ENCODE measurements around the gene RAPSN.

The RAPSN gene

DNA sequence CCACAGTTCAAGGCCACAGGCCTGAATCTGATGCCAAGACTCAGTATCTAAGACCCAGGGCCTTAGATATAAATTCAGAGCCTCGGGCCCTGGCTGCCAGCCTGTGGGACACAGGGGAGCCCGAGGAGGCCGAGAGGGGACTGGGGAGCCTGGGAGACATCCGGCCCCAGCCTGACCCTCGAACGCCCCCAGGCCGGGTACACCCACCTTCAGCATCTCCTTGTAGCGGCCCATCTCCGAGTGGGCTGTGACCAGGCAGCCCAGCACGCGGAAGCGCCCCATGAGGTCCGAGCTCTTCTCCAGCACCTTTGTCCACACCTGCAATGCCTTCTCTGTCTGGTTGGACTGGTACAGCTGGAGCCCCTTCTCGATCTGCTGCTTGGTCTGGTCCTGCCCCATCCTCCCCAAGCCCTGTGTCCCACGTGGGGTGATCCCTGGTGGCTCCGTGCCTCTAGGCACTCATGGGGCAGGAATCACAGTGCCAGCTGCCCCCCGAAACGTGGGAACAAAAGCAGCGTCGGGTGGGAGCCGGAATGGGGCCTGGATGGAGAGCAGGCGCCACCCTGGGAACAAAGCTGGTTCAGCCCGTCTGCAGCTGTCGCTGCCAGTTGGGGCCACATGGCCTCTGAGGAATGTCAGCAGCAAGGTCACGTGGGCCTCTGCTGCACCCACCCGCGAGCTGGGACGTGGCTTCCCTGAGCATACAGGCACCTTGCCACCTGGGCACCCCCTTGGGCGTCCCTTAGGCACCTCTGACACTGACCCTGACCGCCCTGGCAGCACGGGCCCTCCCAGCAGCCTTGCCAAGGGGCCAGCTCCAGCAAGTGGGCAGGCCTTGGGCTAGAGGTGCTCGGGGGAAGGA lies at the start of gene RAPSN:
RAPSN (minus strand) TSS at position 571 of the 862 bp plus-strand sequence; CDS start at position 399, 172 bp downstream.
- DNase-seq (ENCODE audit: low spot score) = no peak

DNA sequence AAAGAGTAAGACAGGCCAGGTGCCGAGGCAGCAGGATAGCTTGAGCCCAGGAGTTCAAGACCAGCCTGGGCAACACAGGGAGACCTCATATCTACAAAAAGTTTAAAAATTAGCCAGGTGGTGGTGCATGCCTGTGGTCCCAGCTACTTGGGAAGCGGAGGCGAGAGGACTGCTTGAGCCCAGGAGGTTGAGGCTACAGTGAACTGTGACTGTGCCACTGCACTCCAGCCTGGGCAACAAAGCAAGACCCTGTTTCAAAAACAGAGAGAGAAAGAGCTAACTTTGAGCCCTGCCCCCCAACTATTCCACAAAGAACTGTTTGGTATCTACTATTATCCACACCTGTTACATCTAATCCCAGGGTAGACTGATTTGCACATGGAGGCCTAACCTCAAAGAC lies 49.2 kb upstream of the RAPSN start:
- no peak for DNase-seq (ENCODE audit: low spot score)

DNA sequence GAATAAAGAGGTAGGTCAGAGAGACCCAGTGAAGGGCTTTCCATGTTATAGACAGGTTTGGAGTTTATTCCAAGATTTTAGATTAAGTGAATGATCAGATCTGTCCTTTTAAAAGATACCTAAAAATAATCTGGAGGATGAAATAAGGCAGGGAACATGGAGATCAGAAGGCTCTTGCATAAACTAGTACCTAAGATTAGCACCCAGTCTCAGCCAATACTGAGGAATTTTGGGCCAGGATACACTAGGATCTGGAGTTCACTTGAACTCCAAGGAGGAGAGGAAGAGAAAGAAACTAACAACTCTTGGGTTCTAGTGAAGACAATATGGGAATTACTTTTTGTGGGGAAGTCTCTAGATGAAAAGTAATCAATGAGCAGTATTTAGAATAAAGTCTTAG lies 47.9 kb upstream of the RAPSN start:
- DNase-seq (ENCODE audit: low spot score) = no peak

DNA sequence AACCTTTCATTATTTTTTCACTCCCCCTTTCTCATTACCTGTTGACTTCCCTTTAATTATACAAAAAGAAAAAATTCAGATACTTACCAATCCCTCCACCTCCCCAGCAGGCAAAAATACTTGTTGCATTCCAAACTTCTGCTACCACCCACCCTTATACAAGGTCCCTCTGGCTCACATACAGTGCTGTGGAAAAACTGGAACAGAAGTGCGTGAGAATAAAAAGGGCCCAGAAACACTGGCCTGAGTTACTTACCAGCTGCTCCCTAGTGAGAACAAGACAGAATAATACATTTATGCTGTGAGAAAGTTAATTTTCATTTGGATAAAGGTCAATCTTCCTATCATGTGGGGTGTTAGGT lies 46.9 kb upstream of the RAPSN start:
- DNase-seq (ENCODE audit: low spot score) = no peak

DNA sequence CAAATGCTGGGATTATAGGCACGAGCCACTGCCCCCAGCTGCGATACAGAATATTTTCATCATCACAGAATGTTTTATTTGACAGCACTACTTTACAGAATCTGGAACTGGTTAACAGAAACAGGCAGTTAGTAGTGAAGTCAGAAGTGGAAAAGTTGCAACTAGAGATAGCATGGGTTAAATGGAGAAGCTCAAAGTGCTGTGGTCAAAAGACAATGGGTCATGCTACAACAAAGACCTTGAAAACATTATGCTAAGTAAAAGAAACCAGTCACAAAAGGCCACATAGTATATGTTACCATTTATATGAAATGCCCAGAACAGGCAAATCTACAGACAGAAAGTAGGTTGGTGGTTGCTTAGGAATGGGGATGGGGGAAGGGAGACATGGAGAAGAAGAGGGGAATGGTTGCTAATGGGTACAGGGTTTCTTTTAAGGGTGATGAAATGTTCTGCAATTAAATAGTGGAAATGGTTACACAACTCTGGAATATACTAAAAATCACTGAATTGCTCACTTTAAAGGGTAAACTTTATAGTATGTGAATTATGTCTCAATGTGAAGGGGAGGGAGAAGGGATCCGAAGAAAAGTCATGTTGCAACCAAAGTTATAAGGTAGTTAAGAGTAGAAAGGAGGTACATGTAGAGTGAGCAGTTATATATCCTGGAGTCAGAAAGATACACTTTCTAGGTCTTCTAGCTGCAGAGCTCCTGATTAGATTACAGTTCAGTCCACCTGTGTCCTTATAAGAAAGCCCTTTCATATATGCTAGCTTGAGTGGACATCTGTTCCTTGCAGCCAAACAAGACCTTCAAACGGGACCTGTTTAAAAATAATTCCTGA lies 46.3 kb upstream of the RAPSN start:
- DNase-seq (ENCODE audit: low spot score) = no peak

DNA sequence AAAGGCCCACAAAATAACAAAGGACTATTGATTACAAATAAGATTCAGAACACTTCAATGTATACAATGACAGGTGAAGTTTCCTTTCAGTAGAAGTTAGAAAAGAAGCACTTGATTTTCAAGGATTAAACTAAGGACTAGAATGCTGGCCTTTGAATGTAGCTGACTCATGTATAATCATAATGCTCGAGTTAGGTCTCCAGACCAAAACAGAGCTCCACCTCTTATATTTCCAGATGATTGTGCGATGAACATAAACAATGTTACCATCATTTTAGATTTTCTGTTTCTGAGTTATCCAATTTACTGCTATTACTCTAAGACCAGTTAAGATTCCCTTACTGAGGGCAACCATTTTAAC lies 40.4 kb upstream of the RAPSN start:
- no peak for DNase-seq (ENCODE audit: low spot score)

DNA sequence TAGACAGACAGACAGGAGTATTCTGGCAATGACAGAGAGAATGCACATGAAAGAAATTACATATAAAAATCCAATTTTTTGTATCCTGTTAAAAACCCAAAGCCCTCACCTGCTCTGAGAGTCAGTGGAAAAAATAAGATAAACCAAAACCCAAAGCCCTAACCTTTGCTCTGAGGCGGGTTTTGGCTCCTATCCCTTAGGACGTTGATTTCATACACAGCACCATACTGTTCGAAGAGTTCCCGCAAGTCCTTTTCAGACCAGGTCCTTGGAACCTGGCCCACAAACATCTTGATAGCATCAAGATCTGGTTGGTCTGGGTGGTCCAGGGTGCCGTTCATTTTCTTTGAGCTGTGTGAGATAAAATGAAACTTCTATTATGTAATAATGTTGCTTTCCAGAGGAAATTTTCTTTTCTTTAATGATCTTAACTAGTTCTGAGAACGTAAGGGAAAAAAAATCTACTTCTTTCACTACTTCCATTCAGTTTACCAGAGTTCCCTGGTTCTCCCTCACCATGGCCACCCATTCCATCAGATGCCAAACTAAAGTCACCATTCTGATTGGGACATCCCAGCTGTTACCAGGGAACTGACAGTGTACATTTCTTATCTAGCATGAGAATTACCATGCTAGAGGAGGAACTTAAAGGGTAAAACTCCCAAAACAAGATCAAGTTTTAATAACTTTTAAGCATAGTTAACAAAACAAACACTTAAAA lies 39.9 kb upstream of the RAPSN start:
- no peak for DNase-seq (ENCODE audit: low spot score)

DNA sequence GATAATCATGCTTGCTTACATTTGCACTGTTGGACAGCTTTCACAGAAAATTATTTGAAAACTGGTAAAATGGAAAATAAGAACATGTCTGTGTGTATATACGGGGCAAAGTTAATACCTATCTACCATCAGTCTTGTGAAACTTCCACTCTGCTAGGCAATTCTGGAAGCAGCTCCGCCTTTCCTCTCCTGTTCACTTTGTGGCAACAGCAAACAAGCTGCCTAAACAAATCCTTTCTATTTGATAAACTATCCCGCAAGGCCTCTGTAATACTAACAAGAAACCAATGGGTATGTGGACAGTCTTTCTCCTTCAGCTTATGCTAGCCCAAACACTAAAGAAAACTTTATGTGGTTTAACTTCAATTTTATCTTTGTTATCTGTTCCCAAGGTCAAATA lies 39.2 kb upstream of the RAPSN start:
- DNase-seq (ENCODE audit: low spot score) = no peak

DNA sequence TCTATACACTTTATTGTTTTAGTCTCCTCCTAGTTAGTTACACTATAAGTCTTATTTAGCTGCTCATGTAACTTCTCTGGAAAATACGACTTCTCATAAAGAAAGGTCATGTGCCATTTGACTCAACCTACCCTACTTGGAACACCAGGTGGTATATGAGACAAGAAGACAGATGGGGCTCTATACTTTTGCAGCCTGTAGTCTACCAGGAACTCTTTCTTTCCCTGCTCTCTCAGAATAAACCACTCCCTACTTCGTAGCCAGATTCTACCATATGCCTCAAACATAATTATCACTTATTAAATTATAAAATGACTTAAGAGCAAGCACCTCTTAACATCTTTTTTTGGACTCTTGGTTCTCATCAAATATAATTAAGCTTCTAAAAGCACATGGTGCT lies 38.5 kb upstream of the RAPSN start:
- DNase-seq (ENCODE audit: low spot score) = no peak

DNA sequence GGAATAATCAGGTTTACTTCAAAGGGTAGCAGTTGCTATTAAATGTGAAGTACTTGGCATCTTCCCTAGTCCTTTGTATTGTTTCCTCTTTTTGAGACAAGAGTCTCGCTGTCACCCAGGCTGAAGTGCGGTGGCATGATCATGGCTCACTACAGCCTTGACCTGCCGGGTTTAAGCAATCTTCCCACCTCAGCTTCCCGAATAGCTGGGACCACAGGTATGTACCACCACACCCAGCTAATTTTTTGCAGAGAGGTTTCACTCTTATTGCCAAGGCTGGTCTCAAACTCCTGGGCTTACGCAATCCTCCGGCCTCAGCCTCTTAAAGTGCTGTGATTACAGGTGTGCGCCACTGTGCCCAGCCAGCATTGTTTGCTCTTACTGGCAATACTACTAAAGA lies 36.2 kb upstream of the RAPSN start:
- DNase-seq (ENCODE audit: low spot score) = no peak

DNA sequence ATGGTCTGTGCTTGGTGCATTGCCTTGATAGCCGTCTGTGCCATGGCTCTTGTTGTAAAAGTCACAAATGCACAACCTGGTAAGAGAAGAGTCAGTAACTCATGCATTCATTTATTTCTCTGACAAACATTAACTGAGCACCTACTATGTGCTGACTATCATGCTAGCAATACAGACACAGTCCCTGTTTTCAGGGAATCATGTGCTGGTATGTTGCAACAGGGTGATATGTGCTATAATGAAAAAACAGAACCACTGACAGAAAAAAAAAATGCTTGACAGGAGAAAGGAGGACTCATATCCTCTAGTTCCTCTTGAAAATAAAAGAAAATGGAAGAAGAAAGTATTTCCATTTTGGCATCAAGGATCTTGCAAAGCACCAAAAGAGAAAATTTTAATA lies 34.5 kb upstream of the RAPSN start:
- no peak for DNase-seq (ENCODE audit: low spot score)

DNA sequence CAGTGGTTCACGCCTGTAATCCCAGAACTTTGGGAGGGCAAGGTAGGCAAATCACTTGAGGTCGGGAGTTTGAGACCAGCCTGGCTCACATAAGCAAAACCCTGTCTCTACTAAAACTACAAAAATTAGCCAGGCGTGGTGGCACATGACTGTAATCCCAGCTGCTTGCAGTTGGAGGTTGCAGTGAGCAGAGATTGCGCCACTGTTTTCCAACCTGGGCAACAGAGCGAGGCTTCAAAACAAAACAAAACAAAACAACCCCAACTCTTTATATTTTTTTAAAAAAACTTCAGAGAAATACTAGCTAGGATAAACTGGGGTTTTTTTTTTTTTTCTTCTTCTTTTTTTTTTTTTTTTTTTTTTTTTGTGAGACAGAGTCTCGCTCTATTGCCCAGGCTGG lies 31.8 kb upstream of the RAPSN start:
- DNase-seq (ENCODE audit: low spot score) = no peak

DNA sequence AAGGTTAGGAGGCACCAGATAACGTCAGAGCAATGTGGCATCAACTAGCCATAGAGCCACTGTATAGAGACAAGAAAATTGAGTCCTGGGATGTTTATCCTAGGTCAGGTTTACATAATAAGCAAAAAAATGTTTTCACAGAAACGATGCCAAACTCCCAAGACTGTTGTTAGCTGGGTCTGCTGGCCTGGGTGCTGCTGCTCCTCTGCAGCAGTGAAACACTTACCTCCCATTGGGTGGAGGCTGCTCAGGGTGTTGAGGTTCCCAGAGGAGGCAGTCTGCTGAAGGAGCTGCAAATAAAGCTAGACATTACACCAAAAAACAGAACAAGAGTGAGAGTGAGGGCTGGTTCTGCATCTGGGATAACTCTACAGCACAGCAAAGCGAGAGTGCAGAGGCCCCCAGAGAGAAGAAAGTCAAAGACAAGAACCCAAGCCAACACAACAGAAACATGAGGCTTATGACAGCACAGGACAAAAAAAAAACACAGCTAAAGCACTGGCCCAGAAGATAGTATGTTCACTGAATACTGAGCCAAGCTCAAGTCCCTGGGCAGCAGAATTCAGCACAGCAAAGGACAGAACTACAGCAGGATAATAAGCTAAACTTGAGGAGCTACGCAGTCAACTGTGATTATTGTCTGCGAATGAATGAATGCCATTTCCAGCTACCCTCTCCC lies 29.9 kb upstream of the RAPSN start:
- DNase-seq (ENCODE audit: low spot score) = no peak

DNA sequence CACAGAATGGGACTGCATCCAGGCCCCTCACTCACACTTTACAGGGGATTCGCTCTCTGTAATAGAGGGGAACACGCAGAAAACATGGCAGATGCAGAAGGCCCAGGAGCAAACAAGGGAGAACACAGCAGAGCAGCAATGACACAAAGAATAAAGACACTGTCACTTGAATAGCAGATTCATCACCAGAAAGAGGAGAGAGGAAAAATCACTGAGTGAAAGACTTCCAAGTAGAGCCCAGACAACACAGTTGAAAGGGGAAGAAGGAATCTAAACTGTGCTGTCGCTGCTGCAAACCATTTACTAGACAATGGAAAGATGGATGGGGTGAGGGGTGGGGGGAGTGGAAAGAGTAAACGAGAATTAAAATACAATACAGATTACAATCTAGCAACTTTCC lies 28.8 kb upstream of the RAPSN start:
- DNase-seq (ENCODE audit: low spot score) = no peak

DNA sequence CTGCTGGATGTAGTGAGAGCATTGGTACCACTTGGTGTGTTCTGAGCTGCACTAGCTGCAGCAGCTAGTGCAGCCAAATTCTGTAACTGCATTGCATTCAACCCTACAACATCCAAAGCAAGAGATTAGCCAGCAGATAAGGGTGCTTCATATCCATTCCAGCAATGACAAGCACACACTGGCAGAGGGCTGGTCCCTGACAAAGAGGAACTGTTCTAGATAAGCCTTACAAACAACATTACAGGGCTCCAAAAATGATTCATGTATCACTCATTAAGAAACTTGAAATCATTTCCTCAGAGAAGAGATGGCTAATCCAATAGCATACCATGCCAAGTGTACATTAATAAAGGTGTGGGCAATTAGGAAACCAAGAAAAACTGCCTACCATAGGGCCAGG lies 28.4 kb upstream of the RAPSN start:
- no peak for DNase-seq (ENCODE audit: low spot score)

DNA sequence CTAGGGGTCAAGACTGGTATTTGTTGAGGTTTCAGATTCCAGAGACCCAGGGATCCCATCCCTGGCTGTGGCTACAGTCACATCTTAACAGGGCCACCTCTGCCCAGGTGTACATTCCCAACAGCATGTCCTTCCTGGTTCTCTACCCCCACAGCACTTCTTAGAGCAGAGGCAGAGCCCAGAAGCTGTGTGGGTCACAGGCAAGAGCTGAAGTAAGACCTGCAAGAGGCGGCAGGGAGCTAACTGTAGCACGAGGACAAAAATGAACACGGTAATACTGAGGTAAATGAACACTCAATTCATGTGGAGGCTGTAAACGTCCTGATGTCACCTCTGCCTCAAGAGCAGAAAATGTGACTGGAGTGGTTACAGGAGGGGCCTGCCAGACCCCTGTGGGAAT lies 21.7 kb upstream of the RAPSN start:
- DNase-seq (ENCODE audit: low spot score) = no peak

DNA sequence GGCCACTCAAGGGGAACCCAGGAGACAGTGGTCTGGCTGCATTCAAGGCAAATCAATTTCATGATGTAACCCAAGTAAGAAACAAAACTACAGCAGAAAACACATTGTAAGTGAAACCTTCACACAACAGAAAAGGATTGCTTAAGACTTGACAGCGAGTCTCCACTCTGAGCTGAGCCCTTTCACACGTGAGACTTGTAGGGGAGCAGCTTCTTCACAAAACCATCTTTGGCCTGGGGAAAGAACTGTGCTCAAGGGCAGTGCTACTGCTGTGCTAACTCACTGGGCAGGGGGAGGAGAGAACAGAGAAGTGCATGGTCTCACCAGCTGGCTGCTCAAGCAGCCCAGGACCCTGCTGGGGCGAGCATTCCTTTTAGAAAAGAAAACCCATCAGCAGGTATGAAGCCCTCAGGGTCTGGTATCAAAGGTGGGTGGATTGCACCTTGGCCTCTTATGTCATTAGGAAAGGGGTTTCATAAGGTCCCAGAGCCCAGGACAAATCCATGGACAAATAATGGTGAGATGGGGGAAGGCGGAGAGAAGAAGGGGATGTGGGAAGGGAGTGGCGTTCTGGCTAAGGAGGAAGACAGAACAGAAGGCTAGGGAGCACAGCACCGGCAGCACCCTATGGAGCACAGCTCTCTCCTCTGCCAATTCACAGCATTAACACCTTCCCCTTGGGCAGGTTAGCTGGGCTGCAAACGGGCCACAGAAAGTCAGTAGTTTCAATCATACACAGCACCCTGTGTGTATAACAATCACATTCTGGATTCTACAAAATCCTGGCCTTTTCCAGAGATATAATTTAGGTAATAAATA lies 20.6 kb upstream of the RAPSN start:
- no peak for DNase-seq (ENCODE audit: low spot score)

DNA sequence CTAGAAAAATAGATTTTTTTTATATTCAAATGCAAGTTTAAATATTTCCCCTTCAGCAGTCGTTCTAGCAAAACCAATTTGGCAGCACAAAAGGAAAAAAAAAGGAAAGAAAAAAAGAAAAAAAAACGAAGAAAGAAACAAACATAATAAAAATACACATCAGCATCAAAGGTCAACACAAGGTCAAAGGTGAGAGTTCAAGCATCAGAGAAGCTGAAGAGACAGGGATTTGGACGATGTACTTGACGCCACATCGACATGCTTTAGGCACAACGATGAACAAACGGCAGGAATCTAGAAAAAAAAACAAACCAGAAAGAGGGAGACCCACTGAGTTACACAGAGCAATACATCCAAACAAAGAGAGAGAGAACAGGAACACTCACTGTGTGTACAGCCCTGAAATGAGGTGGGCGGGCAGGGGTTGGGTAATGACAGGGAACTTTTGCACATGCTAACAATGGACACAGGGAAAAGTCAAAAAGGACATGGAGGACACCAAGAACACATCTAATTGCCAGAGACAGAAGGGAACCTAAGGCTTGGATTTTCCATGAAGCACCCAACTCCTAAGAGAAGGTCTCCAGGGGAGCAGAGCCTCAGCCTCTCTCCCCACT lies 19.8 kb upstream of the RAPSN start:
- DNase-seq (ENCODE audit: low spot score) = no peak

DNA sequence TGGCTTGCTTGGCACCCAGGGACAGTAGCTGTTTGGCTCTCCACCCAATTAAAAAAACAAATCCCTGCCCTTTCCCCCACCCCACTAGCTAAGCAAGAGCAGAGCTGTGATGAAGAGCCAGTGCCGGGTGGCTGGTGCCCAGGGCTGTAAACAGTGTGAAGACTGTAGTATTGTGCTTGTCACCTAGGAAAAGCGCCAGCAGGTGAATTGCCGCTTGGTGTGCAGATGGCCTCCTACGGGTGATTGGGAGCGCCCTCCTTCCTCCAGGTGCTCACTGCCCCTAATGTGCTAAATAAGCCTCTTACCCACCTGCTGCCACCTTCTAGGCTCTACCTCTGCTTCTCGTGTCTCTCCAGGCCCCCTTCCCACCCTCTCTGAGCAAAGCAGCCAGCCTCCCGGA lies 18.4 kb upstream of the RAPSN start:
- no peak for DNase-seq (ENCODE audit: low spot score)

DNA sequence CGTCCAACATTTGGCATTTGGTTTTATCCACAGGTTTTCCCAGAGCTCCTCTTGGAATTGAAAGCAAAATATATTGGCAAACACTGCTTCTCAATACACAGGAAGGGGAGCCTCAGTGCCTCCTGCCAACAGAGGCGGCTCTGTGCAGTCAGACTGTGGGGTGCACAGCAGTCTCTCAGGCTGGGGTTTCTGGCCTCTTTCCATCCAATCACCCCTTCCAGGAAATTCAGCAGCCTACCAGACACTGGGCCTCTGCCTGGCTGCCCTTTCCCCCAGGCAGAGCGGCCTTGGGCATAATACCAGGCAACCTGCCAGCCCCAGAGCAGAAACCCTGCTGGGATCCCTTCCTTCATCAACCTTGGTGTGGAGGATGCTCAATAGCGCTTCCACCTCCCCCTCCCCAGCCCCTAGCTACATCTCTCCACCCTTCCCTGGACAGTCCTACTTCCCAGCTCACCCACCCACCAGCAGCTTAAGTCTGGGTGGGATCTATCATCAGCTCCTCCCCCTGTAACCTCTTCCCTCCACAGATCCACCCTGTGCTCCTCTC lies 17.8 kb upstream of the RAPSN start:
- no peak for DNase-seq (ENCODE audit: low spot score)

DNA sequence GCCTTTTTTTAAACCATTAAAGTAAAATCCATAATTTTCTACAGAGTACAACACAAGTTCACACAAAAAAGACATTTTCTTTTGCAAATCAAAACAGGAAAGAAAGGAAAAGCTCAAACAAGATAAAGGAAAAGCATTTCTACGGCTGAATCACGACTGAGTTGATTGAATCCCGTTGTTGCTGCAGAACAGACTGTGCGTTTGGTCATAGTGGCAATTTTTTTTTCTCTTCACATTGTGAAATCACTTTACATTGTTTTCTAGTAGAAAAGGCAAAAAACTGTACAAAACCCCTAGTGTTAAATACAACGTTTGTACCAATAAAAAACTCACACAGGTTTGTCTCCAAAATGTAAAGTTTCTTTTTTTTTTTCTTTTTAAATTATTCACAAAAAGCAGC lies 17.3 kb upstream of the RAPSN start:
- DNase-seq (ENCODE audit: low spot score) = no peak
